Astrocyte (in vitro differentiated cells and primary cell): Measurements from ENCODE around the gene GTPBP2. TPM values are rescaled to one million over a fixed set of nuclear protein-coding genes. Genes with fewer than 3 reads are reported as not detected.

ENCODE experiments used
- DNase-seq: peaks from one replicate; pipeline ENCODE4 v3.0.0-alpha.2; 2010; ENCODE audit warnings: low read depth
- FAIRE-seq: peaks from 2 replicates; lab custom pipeline; 2011; peaks lifted over from hg19 to GRCh38; lab: Jason Lieb, UNC
- H2AFZ ChIP-seq: 2 replicates; pipeline ENCODE4 v1.6.0; 2012; ENCODE audit warnings: low read depth, low read length, inconsistent platforms
- H3K27ac ChIP-seq: 2 replicates; pipeline ENCODE4 v1.5.1; 2011; ENCODE audit warnings: low read depth, low read length, inconsistent platforms
- H3K27me3 ChIP-seq: 2 replicates; pipeline ENCODE4 v1.6.0; 2011; ENCODE audit warnings: low read length, inconsistent platforms; ENCODE audit not compliant: insufficient read depth
- H3K36me3 ChIP-seq: 2 replicates; pipeline ENCODE4 v1.5.1; 2011; ENCODE audit warnings: low read length, inconsistent platforms; ENCODE audit not compliant: insufficient read depth
- H3K4me1 ChIP-seq: 2 replicates; pipeline ENCODE4 v1.5.1; 2011; ENCODE audit warnings: low read length, inconsistent platforms; ENCODE audit not compliant: insufficient read depth
- H3K4me2 ChIP-seq: 2 replicates; pipeline ENCODE4 v1.6.0; 2012; ENCODE audit warnings: low read length, inconsistent platforms
- H3K4me3 ChIP-seq: 2 replicates; pipeline ENCODE4 v1.5.1; 2011; ENCODE audit warnings: low read depth, mild to moderate bottlenecking, low read length, inconsistent platforms; ENCODE audit not compliant: insufficient read depth
- H3K79me2 ChIP-seq: 2 replicates; pipeline ENCODE4 v1.6.0; 2012; ENCODE audit warnings: mild to moderate bottlenecking, low read length, inconsistent platforms; ENCODE audit not compliant: insufficient read depth
- H3K9ac ChIP-seq: 2 replicates; pipeline ENCODE4 v1.6.0; 2012; ENCODE audit warnings: mild to moderate bottlenecking, low read length, inconsistent platforms
- H3K9me3 ChIP-seq: 2 replicates; pipeline ENCODE4 v1.5.1; 2012; ENCODE audit warnings: low read depth, mild to moderate bottlenecking, low read length, inconsistent platforms; ENCODE audit not compliant: insufficient read depth
- H4K20me1 ChIP-seq: 2 replicates; pipeline ENCODE4 v1.6.0; 2012; ENCODE audit warnings: low read length, inconsistent platforms; ENCODE audit not compliant: insufficient read depth
- H3K27ac Mint-ChIP-seq: one replicate; pipeline ENCODE4 v1.8.0; 2021; ENCODE audit warnings: mild to moderate bottlenecking, mixed read lengths; ENCODE audit not compliant: unreplicated experiment
- H3K27me3 Mint-ChIP-seq: one replicate; pipeline ENCODE4 v1.8.0; 2021; ENCODE audit warnings: low read depth, mixed read lengths; ENCODE audit not compliant: unreplicated experiment
- H3K36me3 Mint-ChIP-seq: one replicate; pipeline ENCODE4 v1.8.0; 2021; ENCODE audit warnings: low read depth, mixed read lengths; ENCODE audit not compliant: unreplicated experiment
- H3K4me1 Mint-ChIP-seq: one replicate; pipeline ENCODE4 v1.8.0; 2021; ENCODE audit warnings: low read depth, mixed read lengths; ENCODE audit not compliant: unreplicated experiment
- H3K4me3 Mint-ChIP-seq: one replicate; pipeline ENCODE4 v1.8.0; 2021; ENCODE audit warnings: mild to moderate bottlenecking, moderate library complexity, mixed read lengths; ENCODE audit not compliant: unreplicated experiment
- H3K9me3 Mint-ChIP-seq: one replicate; pipeline ENCODE4 v1.8.0; 2021; ENCODE audit warnings: mild to moderate bottlenecking, mixed read lengths; ENCODE audit not compliant: unreplicated experiment
- CTCF ChIP-seq: IDR thresholded peaks from 2 replicates; pipeline ENCODE4 v1.5.1; 2011; ENCODE audit warnings: low read depth, mild to moderate bottlenecking, inconsistent platforms, low read length, moderate library complexity; ENCODE audit not compliant: insufficient read depth
- EZH2 ChIP-seq: IDR thresholded peaks from 2 replicates; pipeline ENCODE4 v1.6.1; 2012; ENCODE audit warnings: mild to moderate bottlenecking, low read length, inconsistent platforms; ENCODE audit not compliant: insufficient read depth
- total RNA-seq: library from RNA; stranded (reverse); gene quantifications from 2 replicates; pipeline ENCODE4 v1.2.1, GENCODE V29; 2021

The GTPBP2 gene
- total RNA-seq, 1 donor from 2014 or later: 86.6 TPM

GRCh38 chr6:43627008-43627825 lies 1.8 kb downstream of the GTPBP2 start:
- Mint-ChIP-seq H3K4me3 (peak overlapping the region; percentile 98), H3K27ac (peak overlapping the region; percentile 100), H3K9me3 (no peaks in the 10 kb centered on the region), H3K27me3 (no peaks in the 10 kb centered on the region), H3K4me1 (peaks cover 19% of the 10 kb centered on the region), H3K36me3 (peaks cover 35% of the 10 kb centered on the region)
- peaks cover 26% of the 10 kb centered on the region for H3K4me1 ChIP-seq
- H2AFZ ChIP-seq: peak overlapping the region; percentile 7
- peaks cover 50% of the 10 kb centered on the region for H3K79me2 ChIP-seq
- peak overlapping the region; percentile 99 for H3K4me2 ChIP-seq
- H4K20me1 ChIP-seq: peaks cover 6% of the 10 kb centered on the region
- peak overlapping the region; percentile 80 for H3K9ac ChIP-seq
- H3K27me3 ChIP-seq: no peaks in the 10 kb centered on the region
- H3K27ac ChIP-seq: peak overlapping the region; percentile 83
- H3K9me3 ChIP-seq: no peaks in the 10 kb centered on the region
- H3K4me3 ChIP-seq: peak overlapping the region; percentile 38
- FAIRE-seq (peak; percentile 47), DNase-seq (peak; percentile 92)
- peaks cover 37% of the 10 kb centered on the region for H3K36me3 ChIP-seq
- TF ChIP-seq EZH2: no peak
- no peak for TF ChIP-seq CTCF

- Histone ChIP-seq H3K4me3 (no peak overlapping the region), H3K4me1 (peaks cover 26% of the 10 kb centered on the region), H3K9ac (no peak overlapping the region), H3K27ac (no peak overlapping the region), H4K20me1 (peaks cover 15% of the 10 kb centered on the region), H3K36me3 (peaks cover 49% of the 10 kb centered on the region), H3K79me2 (peaks cover 50% of the 10 kb centered on the region), H2AFZ (no peak overlapping the region), H3K9me3 (no peaks in the 10 kb centered on the region), H3K27me3 (no peaks in the 10 kb centered on the region), H3K4me2 (no peak overlapping the region)
- Mint-ChIP-seq H3K4me3 (peak overlapping the region; percentile 42), H3K4me1 (peaks cover 20% of the 10 kb centered on the region), H3K36me3 (peaks cover 49% of the 10 kb centered on the region), H3K27ac (peak overlapping the region; percentile 63), H3K9me3 (no peaks in the 10 kb centered on the region), H3K27me3 (no peaks in the 10 kb centered on the region)
- FAIRE-seq: no peak
- no peak for TF ChIP-seq EZH2
- TF ChIP-seq CTCF: no peak
- DNase-seq: no peak
Observed at GRCh38 chr6:43625393-43625992, 3.6 kb downstream of the GTPBP2 start.
